ENCODE measurements around the gene GARRE1.
"Not testable (repeated sequence)": the region's sequence is repeated elsewhere in the genome, so short reads cannot be mapped to it uniquely, and the experiment has no call there.

Gene GARRE1

GRCh38 chr19:34254046-34254697 is at the start of gene GARRE1:
Gene GARRE1 (plus strand): TSS chr19:34254554. CDS start chr19:34300474, 45,920 bp downstream.
- no peak for FAIRE-seq

GRCh38 chr19:34205324-34205723 is 49.0 kb upstream of the GARRE1 start:
- not testable (repeated sequence) for FAIRE-seq

GRCh38 chr19:34208291-34208884 is 46.0 kb upstream of the GARRE1 start:
- FAIRE-seq, result no peak

- FAIRE-seq, result no peak
These were observed 44.6 kb upstream of the GARRE1 start for GRCh38 chr19:34209726-34210125.

GRCh38 chr19:34213283-34213682 is 41.1 kb upstream of the GARRE1 start:
- no peak for FAIRE-seq

GRCh38 chr19:34214040-34214439 is 40.3 kb upstream of the GARRE1 start:
- peak; percentile 11 for FAIRE-seq

GRCh38 chr19:34215006-34215665 is 39.2 kb upstream of the GARRE1 start:
- no peak for FAIRE-seq

GRCh38 chr19:34215666-34216038 is 38.7 kb upstream of the GARRE1 start:
- FAIRE-seq, result no peak

GRCh38 chr19:34216745-34217219 is 37.6 kb upstream of the GARRE1 start:
- FAIRE-seq, result not testable (repeated sequence)

GRCh38 chr19:34217952-34218817 is 36.2 kb upstream of the GARRE1 start:
- FAIRE-seq, result no peak

GRCh38 chr19:34218818-34219164 is 35.6 kb upstream of the GARRE1 start:
- FAIRE-seq, result no peak

GRCh38 chr19:34220472-34221063 is 33.8 kb upstream of the GARRE1 start:
- peak; percentile 31 for FAIRE-seq

GRCh38 chr19:34222386-34222785 is 32.0 kb upstream of the GARRE1 start:
- no peak for FAIRE-seq

GRCh38 chr19:34224996-34225658 is 29.2 kb upstream of the GARRE1 start:
- FAIRE-seq, result no peak

GRCh38 chr19:34225659-34226015 is 28.7 kb upstream of the GARRE1 start:
- no peak for FAIRE-seq

- FAIRE-seq, result no peak
These were observed 28.3 kb upstream of the GARRE1 start for GRCh38 chr19:34226036-34226435.

- no peak for FAIRE-seq
These were observed 26.0 kb upstream of the GARRE1 start for GRCh38 chr19:34228347-34228746.

- FAIRE-seq, result no peak
These were observed 25.6 kb upstream of the GARRE1 start for GRCh38 chr19:34228762-34229161.

GRCh38 chr19:34229721-34230120 is 24.6 kb upstream of the GARRE1 start:
- FAIRE-seq, result no peak

GRCh38 chr19:34230820-34231219 is 23.5 kb upstream of the GARRE1 start:
- no peak for FAIRE-seq

GRCh38 chr19:34231439-34231838 is 22.9 kb upstream of the GARRE1 start:
- no peak for FAIRE-seq
